ENCODE data around the gene HOXB3.

- TF ChIP-seq CTCF (IDR thresholded peaks at IDR 0.05 in 4 of 5, conservative IDR thresholded peaks at IDR 0.05 in 1 of 5) (no peak), POLR2A (IDR thresholded peaks at IDR 0.05) (no peak)
Measured at GRCh38 chr17:48553190-48553547, 36.9 kb downstream of the HOXB3 start.

All from gastrocnemius medialis (tissue), 4 donors.